Ramos (cell line): ENCODE measurements around the gene FGD6.
"Not testable (repeated sequence)": the region's sequence is repeated elsewhere in the genome, so short reads cannot be mapped to it uniquely, and the experiment has no call there.

Experiments
- in situ Hi-C: fragments of 300-500 bp; cut with MboI; formaldehyde crosslinking; loops from one replicate; pipeline ENCODE4 v1.14.3; 2022; ENCODE audit warnings: low sequenced_read_pairs; ENCODE audit not compliant: unreplicated experiment

FGD6 gene

DNA sequence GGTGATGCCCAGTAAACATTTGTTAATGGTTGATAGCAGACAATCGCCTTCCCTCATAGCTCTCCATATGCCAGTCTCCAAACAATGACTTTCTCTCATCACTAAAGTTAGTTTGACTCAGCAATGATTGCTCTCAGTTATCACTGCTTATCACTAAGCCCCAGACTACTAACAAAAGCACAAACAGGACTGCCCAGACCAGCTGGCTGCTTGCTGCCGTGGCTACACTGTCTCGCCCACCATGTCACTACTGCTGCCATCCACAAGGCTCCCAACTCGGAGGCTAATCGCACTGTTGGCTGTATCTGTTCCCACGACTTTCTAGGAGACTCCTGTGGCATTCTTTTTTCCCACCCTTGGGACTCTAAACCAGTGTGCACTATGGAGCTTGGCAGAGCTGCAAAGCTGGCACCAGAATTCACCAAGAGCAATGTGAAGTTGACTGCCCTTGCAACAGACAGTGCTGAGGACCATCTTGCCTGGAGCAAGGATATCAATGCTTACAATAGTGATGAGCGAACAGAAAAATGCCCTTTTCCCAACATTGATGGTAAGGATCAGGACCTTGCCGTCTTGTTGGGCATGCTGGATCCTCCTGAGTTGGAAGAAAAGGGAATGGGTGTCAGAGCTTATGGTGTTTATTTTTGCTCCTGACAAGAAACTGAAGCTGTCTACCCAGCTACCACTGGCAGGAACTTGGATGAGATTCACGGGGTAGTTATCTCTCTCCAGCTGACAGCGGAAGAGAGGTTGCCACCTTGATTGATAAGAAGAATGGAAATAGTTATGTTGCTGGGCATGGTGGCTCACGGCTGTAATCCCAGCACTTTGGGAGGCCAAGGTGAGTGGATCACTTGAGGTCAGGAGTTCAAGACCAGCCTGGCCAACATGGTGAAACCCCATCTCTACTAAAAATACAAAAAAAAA is 116.7 kb downstream of the FGD6 start:
- in situ Hi-C loops = no loop called here

- in situ Hi-C loops = no loop called here
Observed at GRCh38 chr12:95099270-95099790, 117.9 kb downstream of the FGD6 start.

DNA sequence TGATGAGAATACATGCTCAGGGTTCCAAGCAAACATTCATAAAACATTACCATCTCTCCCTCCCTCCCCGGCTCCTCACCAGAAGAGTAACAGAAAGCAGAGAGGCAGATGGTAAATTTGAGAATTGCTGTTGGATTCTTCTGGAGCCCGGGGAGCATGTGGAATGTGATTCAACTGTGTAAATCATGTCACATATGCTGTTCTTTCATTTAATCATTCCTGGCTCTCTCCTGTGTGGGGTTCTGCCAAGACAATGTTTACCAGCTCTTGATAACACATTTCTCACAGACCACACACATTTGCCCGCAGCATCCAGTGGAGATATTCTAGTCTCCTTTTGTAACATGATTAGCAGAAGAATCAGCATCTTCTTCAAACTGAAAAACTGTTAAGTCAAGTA is 120.4 kb downstream of the FGD6 start:
- in situ Hi-C loops = no loop called here

DNA sequence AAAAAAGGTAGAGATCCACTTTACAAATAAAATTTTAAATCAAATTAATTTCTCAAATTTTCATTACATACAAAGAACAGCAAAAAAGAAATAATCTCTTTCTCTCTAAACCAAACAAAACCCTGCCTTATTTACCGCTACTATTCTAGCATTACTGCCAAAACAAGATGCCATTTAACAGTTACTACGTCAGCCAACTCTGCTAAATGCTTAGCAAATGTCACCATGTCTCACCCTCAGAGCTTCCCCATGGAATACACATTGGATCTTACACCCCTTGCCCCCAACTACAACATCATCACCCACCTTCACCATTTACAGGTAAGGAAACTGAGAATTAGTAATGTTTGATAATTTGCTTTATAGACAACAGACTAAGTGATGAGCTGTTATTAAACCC is 120.9 kb downstream of the FGD6 start:
- in situ Hi-C loops = no loop called here

DNA sequence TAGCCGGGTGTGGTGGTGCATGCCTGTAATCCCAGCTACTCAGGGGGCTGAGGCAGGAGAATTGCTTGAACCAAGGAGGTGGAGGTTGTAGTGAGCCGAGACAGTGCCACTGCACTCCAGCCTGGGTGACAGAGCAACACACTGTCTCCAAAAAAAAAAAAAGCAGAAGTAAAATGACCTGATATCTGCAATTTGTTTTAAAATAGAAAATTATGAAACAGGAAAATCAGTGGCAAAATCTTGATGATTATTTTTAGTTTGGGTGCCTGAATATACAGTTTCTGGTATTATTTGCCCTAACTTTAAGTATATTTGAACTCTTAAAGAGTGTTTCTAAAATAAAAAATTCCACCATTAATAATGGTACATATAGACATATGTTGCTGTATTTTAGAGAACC is 121.4 kb downstream of the FGD6 start:
- in situ Hi-C loops = not testable (repeated sequence)

GRCh38 chr12:95089462-95089861 is 127.8 kb downstream of the FGD6 start:
- in situ Hi-C loops = no loop called here

DNA sequence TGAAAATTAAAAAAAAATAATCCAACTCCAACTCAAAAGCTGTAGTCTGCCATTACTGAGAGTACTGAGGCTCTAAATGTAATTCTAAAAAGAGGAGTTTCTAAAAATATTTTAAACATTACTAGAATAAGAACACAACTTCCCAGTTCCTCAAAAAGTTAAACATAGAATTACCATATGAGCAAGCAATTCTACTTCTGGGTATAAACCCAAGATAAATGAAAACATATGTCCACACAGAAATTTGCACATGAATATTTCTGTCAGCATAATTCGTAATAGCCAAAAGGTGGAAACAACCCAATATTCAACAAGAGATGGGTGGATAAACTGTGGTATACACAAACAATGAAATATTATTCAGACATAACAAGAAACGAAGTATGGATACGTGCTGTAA is 128.9 kb downstream of the FGD6 start:
- in situ Hi-C loops = no loop called here

- in situ Hi-C loops = no loop called here
Observed at GRCh38 chr12:95085612-95086011, 131.7 kb downstream of the FGD6 start.

DNA sequence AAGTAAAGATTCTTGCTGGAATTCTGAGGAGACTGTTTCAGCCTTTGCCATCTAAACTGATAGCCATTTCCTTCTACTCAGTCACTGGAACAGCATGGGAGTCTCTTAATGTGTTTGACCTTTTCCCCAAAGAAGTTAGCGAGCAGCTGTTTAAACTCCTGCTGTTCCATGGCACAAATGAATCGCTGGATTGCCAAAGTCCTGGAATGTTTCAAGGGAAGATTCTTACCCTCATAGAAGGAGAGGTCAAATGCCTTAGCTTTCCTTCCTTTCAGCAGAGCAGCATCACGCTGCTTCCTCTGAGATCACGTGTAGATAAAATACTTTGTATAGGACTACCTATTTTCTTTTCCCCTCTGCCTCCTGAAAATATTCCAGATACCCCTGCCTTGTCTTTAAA is 133.3 kb downstream of the FGD6 start:
- in situ Hi-C loops = no loop called here

DNA sequence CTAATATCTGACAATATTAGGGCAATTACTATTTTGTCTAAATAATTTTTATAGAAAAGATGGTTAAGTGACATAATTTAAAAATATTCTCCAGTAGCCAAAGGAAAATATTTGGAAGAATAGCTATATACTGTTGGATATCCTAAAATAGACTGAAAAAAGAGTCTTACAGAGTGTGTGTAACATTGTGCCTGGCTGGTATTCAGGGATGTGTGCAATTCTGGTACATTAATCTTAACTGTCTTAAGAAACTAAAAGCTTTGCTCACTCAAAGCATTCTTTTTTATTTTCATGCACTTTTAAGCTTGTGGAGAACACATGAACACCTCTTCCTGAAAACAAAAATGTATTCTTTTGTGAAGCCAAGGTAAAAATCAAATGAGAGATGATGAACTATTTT is 133.8 kb downstream of the FGD6 start:
- in situ Hi-C loops = no loop called here

GRCh38 chr12:95077341-95077740 is 139.9 kb downstream of the FGD6 start:
- in situ Hi-C loops = no loop called here

- in situ Hi-C loops = no loop called here
Observed at GRCh38 chr12:95074766-95075165, 142.5 kb downstream of the FGD6 start.

DNA sequence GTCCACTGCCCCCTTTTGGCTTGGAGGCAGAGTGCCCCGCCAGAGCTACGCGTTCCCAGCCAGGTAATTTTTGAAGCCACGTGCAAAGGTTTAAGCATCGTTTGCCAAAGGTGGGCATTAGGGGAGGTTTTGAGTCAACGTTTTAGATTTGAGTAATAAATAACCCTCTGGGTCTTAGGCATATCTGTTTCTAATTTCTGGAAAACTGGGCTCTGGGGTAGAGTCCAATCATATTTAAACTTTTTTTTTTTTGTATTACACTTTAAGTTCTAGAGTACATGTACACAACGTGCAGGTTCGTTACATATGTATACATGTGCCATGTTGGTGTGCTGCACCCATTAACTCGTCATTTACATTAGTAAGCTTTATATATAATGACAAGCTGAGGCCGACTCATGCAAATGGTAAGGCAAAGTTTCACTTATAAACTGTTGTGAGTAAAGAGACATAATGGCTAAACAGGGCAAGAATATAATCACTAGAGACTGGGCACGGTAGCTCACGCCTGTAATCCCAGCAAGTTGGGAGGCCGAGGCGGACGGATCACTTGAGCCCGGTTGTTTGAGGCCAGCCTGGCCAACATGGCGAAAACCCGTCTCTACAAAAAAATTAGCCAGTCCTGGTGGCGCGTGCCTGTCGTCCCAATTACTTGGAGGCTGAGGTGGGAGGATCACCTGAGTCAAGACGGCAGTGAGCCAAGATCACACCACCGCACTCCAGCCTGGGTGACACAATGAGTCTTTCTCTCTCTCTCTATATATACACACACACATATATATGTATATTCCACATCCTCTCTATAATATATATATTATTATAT is 143.4 kb downstream of the FGD6 start:
- in situ Hi-C loops = no loop called here

DNA sequence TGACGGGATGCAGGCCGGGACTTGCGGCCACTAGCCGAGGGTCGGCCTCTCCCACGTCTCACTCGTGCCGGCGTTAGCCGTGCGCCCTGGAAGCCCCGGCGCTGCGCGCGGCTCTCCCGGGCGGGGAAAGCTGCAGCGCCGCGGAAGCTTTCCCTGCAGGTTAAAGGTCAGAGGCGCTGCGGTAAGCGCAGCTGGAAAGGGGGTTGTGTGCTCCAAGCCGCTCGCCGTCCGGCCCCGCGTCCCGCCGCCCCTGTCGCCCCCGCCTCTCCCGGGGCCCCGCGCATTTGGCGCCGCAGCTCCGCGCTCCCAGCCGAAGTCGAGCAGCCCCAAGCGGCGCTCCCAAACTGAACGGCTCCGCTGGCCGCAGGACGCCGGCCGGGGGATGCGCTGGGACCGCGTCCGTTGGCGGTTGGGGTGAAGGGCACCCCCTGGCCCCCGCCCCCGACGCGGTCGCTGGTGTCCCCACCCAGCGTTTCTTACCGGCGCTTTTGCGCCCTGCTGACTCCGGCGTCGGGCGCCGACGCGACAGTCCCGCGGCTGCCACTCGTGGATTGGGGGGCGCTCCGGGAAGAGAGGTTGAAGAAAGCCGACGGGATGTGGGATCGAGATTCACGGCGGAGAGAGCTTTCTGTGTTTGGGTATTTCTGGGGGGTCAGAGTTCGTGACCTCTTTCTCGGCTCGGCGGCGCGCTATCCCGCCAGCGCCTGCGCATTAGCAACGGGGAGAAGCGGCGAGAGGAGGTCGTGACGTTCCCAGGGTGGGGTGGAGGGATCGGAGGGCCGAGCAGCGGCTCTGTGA is 144.2 kb downstream of the FGD6 start, which contains the start of gene NR2C1:
TSS of gene NR2C1 (minus strand) at position 719 of the 798 bp plus-strand sequence. CDS start 6,234 bp downstream, outside the sequence.
- in situ Hi-C loops = no loop called here

DNA sequence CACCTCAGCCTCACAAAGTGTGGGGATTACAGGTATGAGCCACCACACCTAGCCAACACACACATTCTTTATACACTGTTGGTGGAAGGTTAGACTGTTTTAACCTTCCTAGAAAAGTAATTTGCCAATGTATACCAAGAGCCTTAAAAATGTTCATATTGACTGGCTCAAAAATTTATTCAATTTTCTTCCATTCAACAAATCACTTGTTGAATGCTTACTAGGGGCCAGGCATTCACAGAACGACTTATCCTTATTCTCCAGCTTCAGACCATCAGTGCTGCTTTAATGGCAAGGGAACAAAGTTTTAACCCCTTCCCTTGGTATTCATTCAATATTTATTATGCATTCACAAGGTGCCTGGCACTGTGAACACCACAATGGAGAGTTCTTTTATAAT is 146.9 kb downstream of the FGD6 start:
- in situ Hi-C loops = no loop called here

DNA sequence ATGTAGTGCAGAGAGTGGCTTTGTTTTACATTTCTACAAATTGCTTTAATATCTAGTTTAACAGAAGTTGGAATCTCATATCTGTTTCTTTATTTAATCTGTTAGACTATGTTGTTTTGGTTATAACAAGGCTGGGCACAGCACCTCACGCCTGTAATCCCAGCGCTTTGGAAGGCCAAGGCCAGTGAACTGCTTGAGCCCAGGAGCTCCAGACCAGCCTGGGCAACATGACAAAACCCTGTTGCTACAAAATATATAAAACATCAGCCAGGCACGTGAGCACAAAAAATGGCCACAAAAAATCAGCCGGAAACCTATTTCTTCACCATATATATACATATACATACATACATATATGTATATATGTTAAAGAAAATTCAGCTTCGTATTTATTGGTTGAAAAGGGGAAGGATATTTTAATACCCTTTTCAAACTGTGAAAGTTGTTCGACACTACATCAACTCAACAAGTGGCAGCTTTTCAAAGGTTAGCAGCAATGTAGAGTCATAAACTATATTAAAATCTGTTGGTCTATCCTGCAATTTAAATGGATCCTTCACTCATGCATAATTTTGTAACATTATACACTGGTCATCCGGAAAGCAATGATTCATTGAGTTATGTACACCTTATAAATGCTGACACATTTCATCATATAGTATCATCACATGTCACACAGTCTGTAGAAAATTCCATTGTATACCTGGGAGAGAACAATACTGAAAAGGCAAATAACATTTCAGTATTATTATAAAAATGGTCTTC is 151.0 kb downstream of the FGD6 start:
- in situ Hi-C loops = no loop called here

GRCh38 chr12:95060951-95061350 is 156.3 kb downstream of the FGD6 start:
- in situ Hi-C loops = no loop called here

DNA sequence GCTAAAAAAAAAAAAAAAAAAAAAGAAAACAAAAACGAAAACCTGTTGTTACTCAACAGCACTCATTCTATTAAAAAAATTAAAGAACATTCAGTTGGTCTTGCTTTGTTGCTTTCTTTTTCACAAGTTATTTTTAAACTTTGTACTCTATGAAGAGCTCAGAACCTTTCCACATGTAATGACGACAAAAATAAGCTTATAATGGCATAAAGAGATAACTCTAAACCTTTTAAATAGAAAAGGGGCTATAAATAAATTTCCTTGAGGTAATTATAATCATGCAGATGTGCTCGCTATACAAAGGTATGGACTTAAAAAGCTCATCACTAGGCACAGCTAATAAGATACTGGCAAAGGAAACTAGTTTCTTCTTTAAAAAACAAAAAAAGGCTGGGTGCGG is 157.3 kb downstream of the FGD6 start:
- in situ Hi-C loops = no loop called here

GRCh38 chr12:95057424-95057823 is 159.8 kb downstream of the FGD6 start:
- in situ Hi-C loops = no loop called here
